GM10266 (cell line): ENCODE data around the gene GPR173.

Experiments
- DNase-seq: peaks from one replicate; pipeline ENCODE4 v3.0.0; 2012; ENCODE audit errors: extremely low spot score
- CTCF ChIP-seq: IDR thresholded peaks from 2 replicates; pipeline ENCODE4 v1.5.1; 2012; ENCODE audit warnings: mild to moderate bottlenecking, low read depth; ENCODE audit not compliant: control insufficient read depth, insufficient read depth; ENCODE audit errors: missing control alignments

The GPR173 gene

GRCh38 chrX:53048169-53049126 is at the start of gene GPR173:
Gene GPR173, plus strand, starts transcription at chrX:53048789. Its CDS starts 27,833 bp downstream, at chrX:53076622.
- TF ChIP-seq CTCF, result no peak
- no peak for DNase-seq

GRCh38 chrX:53000447-53001135 is 48.0 kb upstream of the GPR173 start:
- DNase-seq, result no peak
- TF ChIP-seq CTCF, result no peak

- DNase-seq, result no peak
- TF ChIP-seq CTCF, result no peak
These were observed 46.6 kb upstream of the GPR173 start for GRCh38 chrX:53001958-53002357.

GRCh38 chrX:53003111-53003510 is 45.5 kb upstream of the GPR173 start:
- DNase-seq, result no peak
- no peak for TF ChIP-seq CTCF

GRCh38 chrX:53004038-53004437 is 44.6 kb upstream of the GPR173 start:
- no peak for TF ChIP-seq CTCF
- no peak for DNase-seq

GRCh38 chrX:53004811-53005210 is 43.8 kb upstream of the GPR173 start:
- DNase-seq, result no peak

More at GRCh38 chrX:53004811-53005210, 43.8 kb upstream of the GPR173 start:
- no peak for TF ChIP-seq CTCF
